H9 (cell line): Measurements from ENCODE around the gene FASTK. TPM values are rescaled to one million over a fixed set of nuclear protein-coding genes. Genes with fewer than 3 reads are reported as not detected.

ENCODE experiments used
- DNase-seq: peaks from one replicate; pipeline ENCODE4 v3.0.0-alpha.2; 2017
- H2AFZ ChIP-seq: one replicate; pipeline ENCODE4 v1.6.1; 2013; ENCODE audit warnings: mild to moderate bottlenecking, low read length, control low read depth, moderate library complexity
- H2AK5ac ChIP-seq: 2 replicates; pipeline ENCODE4 v1.6.1; 2013; ENCODE audit warnings: low read length, control low read depth, mixed read lengths; ENCODE audit not compliant: insufficient read length
- H2BK120ac ChIP-seq: one replicate; pipeline ENCODE4 v1.6.1; 2013; ENCODE audit warnings: low read depth, mild to moderate bottlenecking, low read length, control low read depth, inconsistent platforms; ENCODE audit not compliant: poor library complexity, severe bottlenecking
- H2BK12ac ChIP-seq: 2 replicates; pipeline ENCODE4 v1.6.1; 2013; ENCODE audit warnings: low read length, control low read depth, mixed read lengths, low read depth; ENCODE audit not compliant: insufficient read length
- H2BK15ac ChIP-seq: 2 replicates; pipeline ENCODE4 v1.6.1; 2013; ENCODE audit warnings: low read depth, low read length, control low read depth
- H2BK20ac ChIP-seq: one replicate; pipeline ENCODE4 v1.6.1; 2013; ENCODE audit warnings: low read depth, mild to moderate bottlenecking, low read length, control low read depth, inconsistent platforms; ENCODE audit not compliant: poor library complexity, severe bottlenecking
- H2BK5ac ChIP-seq: 2 replicates; pipeline ENCODE4 v1.6.1; 2013; ENCODE audit warnings: low read length, control low read depth, mixed read lengths; ENCODE audit not compliant: insufficient read length
- H3K14ac ChIP-seq: 2 replicates; pipeline ENCODE4 v1.6.1; 2013; ENCODE audit warnings: low read length, control low read depth; ENCODE audit not compliant: insufficient read depth
- H3K18ac ChIP-seq: 2 replicates; pipeline ENCODE4 v1.6.1; 2013; ENCODE audit warnings: low read depth, mild to moderate bottlenecking, mixed read lengths, low read length, control low read depth; ENCODE audit not compliant: insufficient read length
- H3K23ac ChIP-seq: 2 replicates; pipeline ENCODE4 v1.6.1; 2013; ENCODE audit warnings: low read length, control low read depth, mixed read lengths, low read depth; ENCODE audit not compliant: insufficient read length
- H3K23me2 ChIP-seq: 2 replicates; pipeline ENCODE4 v1.6.1; 2013; ENCODE audit warnings: low read depth, mild to moderate bottlenecking, mixed read lengths, low read length, control low read depth; ENCODE audit not compliant: insufficient read length, poor library complexity, severe bottlenecking
- H3K27ac ChIP-seq: 2 replicates; pipeline ENCODE4 v1.5.1; 2013; ENCODE audit warnings: low read length, control low read depth, mixed read lengths, low read depth; ENCODE audit not compliant: insufficient read length
- H3K27me3 ChIP-seq: 2 replicates; pipeline ENCODE4 v1.6.1; 2013; ENCODE audit warnings: low read length, control low read depth, inconsistent platforms; ENCODE audit not compliant: insufficient read depth
- H3K4ac ChIP-seq: 2 replicates; pipeline ENCODE4 v1.6.1; 2013; ENCODE audit warnings: low read depth, mild to moderate bottlenecking, control low read depth, inconsistent platforms, low read length, moderate library complexity
- H3K4me1 ChIP-seq: 2 replicates; pipeline ENCODE4 v1.6.1; 2013; ENCODE audit warnings: low read length, control low read depth, inconsistent platforms; ENCODE audit not compliant: insufficient read depth
- H3K4me2 ChIP-seq: 2 replicates; pipeline ENCODE4 v1.6.1; 2013; ENCODE audit warnings: low read length, control low read depth, mixed read lengths; ENCODE audit not compliant: insufficient read length, insufficient read depth
- H3K56ac ChIP-seq: 2 replicates; pipeline ENCODE4 v1.6.1; 2013; ENCODE audit warnings: low read depth, mild to moderate bottlenecking, mixed read lengths, low read length, control low read depth; ENCODE audit not compliant: insufficient read length
- H3K79me1 ChIP-seq: 2 replicates; pipeline ENCODE4 v1.6.1; 2013; ENCODE audit warnings: low read depth, mild to moderate bottlenecking, moderate library complexity, low read length, control low read depth, inconsistent platforms; ENCODE audit not compliant: insufficient read depth, poor library complexity, severe bottlenecking
- H3K79me2 ChIP-seq: 2 replicates; pipeline ENCODE4 v1.6.1; 2013; ENCODE audit warnings: low read length, control low read depth, inconsistent platforms; ENCODE audit not compliant: insufficient read depth
- H3K9ac ChIP-seq: 2 replicates; pipeline ENCODE4 v1.6.1; 2013; ENCODE audit warnings: low read length, control low read depth, mixed read lengths; ENCODE audit not compliant: insufficient read length; ENCODE audit errors: extremely low read depth
- H3K9me3 ChIP-seq: one replicate; pipeline ENCODE4 v1.6.1; 2013; ENCODE audit warnings: low read depth, low read length, inconsistent platforms; ENCODE audit not compliant: control insufficient read depth
- H3T11ph ChIP-seq: one replicate; pipeline ENCODE4 v1.6.1; 2013; ENCODE audit warnings: mild to moderate bottlenecking, low read length, control low read depth, inconsistent platforms
- H4K20me1 ChIP-seq: one replicate; pipeline ENCODE4 v1.6.1; 2013; ENCODE audit not compliant: control insufficient read depth, insufficient read length, insufficient read depth
- H4K5ac ChIP-seq: 2 replicates; pipeline ENCODE4 v1.6.1; 2013; ENCODE audit warnings: low read depth, mild to moderate bottlenecking, mixed read lengths, low read length, control low read depth; ENCODE audit not compliant: insufficient read length
- H4K8ac ChIP-seq: replicated peaks from 2 replicates; pipeline ENCODE4 v1.6.1; 2013; ENCODE audit warnings: low read length, control low read depth, mixed read lengths, low read depth; ENCODE audit not compliant: insufficient read length
- H4K91ac ChIP-seq: 2 replicates; pipeline ENCODE4 v1.6.1; 2013; ENCODE audit warnings: low read depth, mild to moderate bottlenecking, moderate library complexity, mixed read lengths, low read length, control low read depth; ENCODE audit not compliant: insufficient read length
- H3K27ac Mint-ChIP-seq, 3 experiments: 2 replicates in 2 of 3; 3 replicates in 1 of 3; pipeline ENCODE4 v1.8.0; 2020 to 2021; ENCODE audit warnings: mixed read lengths in 3 of 3, mild to moderate bottlenecking in 1 of 3, moderate library complexity in 1 of 3
- H3K27me3 Mint-ChIP-seq: 2 replicates; pipeline ENCODE4 v1.8.0; 2021; ENCODE audit warnings: low read depth, mild to moderate bottlenecking, moderate library complexity, mixed read lengths
- H3K36me3 Mint-ChIP-seq, 3 experiments: 2 replicates in 2 of 3; 3 replicates in 1 of 3; pipeline ENCODE4 v1.8.0; 2020 to 2021; ENCODE audit warnings: low read depth in 3 of 3, mixed read lengths in 3 of 3; ENCODE audit not compliant: insufficient read depth in 1 of 3
- H3K4me1 Mint-ChIP-seq, 2 experiments: 2 replicates each; pipeline ENCODE4 v1.8.0; 2020; ENCODE audit warnings: mixed read lengths in 2 of 2
- H3K4me3 Mint-ChIP-seq, 2 experiments: 2 replicates in 1 of 2; 3 replicates in 1 of 2; pipeline ENCODE4 v1.8.0; 2020 to 2021; ENCODE audit warnings: mild to moderate bottlenecking in 2 of 2, mixed read lengths in 2 of 2, moderate library complexity in 1 of 2
- H3K9me3 Mint-ChIP-seq, 2 experiments: 2 replicates in 1 of 2; 3 replicates in 1 of 2; pipeline ENCODE4 v1.8.0; 2020; ENCODE audit warnings: mild to moderate bottlenecking in 2 of 2, mixed read lengths in 2 of 2, moderate library complexity in 1 of 2
- WGBS: extraction: QIAGEN DNeasy Blood & Tissue Kit; methylation state at CpG from one replicate; pipeline ENCODE4 v1.1.7; 2013; ENCODE audit warnings: missing lambda C conversion rate, low lambda C conversion rate, mixed read lengths; ENCODE audit not compliant: insufficient read length; ENCODE audit errors: extremely low coverage; 5-methylcytosine and 5-hydroxymethylcytosine counted together
- total RNA-seq: library from RNA; stranded (reverse); gene quantifications from 2 replicates; pipeline ENCODE4 v1.2.1, GENCODE V29; 2021
- TF ChIP-seq, protein P1 (sequence below): fragments of 200-600 bp; sonication (generic); conservative IDR thresholded peaks from 3 replicates; pipeline ENCODE4 v1.8.0; 2021; ENCODE audit warnings: antibody characterized with exemption, mild to moderate bottlenecking

FASTK gene
- total RNA-seq, 1 experiment from 2014 or later = 57.8 TPM

DNA sequence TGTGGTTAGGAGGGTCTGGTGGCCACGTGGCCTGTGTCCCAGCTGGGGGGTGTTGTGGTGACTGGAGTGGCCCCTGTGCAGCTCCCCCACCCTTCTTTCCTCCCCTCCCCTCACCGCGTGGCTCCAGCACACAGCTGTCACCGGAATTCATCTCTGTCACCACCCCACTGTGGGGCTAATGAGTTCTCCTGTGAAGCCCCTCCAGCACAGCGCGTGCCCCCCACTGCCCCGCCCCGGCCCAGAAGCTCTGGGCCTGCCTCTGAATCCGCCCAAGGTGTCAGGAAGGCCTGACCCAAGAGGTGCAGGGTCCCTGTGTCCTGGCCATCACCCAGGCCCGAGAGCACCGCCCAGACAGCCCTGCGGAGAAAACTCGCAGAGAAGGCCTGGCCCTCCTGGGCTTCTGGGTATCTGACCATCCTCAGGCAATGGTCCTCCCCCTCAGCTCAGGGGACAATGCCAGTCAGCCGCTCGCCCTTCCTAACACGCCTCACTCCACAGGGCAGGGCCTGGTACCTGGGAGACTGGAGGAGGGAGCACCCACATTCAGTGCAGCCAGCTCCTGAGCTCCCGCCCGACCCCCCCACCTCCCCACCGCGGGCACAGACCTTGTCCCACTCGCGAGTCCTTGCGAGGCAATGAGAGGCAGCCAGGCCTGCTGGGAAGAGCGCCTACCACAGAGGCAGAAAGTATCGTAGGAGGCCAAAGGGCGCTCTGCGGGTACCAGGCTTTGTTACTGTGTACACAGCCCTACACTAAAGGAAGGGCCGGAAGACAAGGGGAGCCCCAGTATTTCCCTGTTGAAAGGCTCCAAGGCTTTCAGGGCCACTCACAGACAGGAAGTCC, 48.7 kb upstream of the FASTK start:
- Histone ChIP-seq H3K23me2 (peaks cover 10% of the 10 kb centered on the region), H3K79me2 (no peaks in the 10 kb centered on the region), H2BK20ac (no peak overlapping the region), H4K5ac (no peak overlapping the region), H3K27ac (no peak overlapping the region), H3K23ac (no peak overlapping the region), H4K91ac (no peak overlapping the region), H2BK12ac (no peak overlapping the region), H2BK15ac (no peak overlapping the region), H2AFZ (no peak overlapping the region), H3K4me1 (peaks cover 3% of the 10 kb centered on the region; the same call in 1 of the 2 replicates), H2AK5ac (no peak overlapping the region), H2BK120ac (no peak overlapping the region), H3K9me3 (no peaks in the 10 kb centered on the region), H3K9ac (no peak overlapping the region), H3K56ac (no peak overlapping the region), H3K4ac (no peak overlapping the region), H3K79me1 (no peaks in the 10 kb centered on the region), H3K27me3 (no peaks in the 10 kb centered on the region), H2BK5ac (no peak overlapping the region), H4K20me1 (no peaks in the 10 kb centered on the region), H3K14ac (no peak overlapping the region), H3K18ac (no peak overlapping the region), H3K4me2 (no peak overlapping the region), H4K8ac (no peak overlapping the region), H3T11ph (no peak overlapping the region)
- H3K36me3 Mint-ChIP-seq = peaks cover 24 to 53% (median 32%) of the 10 kb centered on the region in 3 experiments; a peak in 6 of 7 replicates
- H3K4me1 Mint-ChIP-seq = peaks cover 11 to 18% of the 10 kb centered on the region in 2 experiments
- H3K27me3 Mint-ChIP-seq = peaks cover 14% of the 10 kb centered on the region
- no peaks in the 10 kb centered on the region; a peak in 1 of 5 replicates for H3K9me3 Mint-ChIP-seq
- no CpG with 5 or more reads among the region's 28 CpGs for WGBS
- DNase-seq = no peak
- no peak overlapping the region for H3K4me3 Mint-ChIP-seq
- no peak overlapping the region for H3K27ac Mint-ChIP-seq
- TF ChIP-seq, protein P1, sequence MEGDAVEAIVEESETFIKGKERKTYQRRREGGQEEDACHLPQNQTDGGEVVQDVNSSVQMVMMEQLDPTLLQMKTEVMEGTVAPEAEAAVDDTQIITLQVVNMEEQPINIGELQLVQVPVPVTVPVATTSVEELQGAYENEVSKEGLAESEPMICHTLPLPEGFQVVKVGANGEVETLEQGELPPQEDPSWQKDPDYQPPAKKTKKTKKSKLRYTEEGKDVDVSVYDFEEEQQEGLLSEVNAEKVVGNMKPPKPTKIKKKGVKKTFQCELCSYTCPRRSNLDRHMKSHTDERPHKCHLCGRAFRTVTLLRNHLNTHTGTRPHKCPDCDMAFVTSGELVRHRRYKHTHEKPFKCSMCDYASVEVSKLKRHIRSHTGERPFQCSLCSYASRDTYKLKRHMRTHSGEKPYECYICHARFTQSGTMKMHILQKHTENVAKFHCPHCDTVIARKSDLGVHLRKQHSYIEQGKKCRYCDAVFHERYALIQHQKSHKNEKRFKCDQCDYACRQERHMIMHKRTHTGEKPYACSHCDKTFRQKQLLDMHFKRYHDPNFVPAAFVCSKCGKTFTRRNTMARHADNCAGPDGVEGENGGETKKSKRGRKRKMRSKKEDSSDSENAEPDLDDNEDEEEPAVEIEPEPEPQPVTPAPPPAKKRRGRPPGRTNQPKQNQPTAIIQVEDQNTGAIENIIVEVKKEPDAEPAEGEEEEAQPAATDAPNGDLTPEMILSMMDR = no peak
